Activated naive CD4-positive, alpha-beta T cell treated with Interleukin-2 at 50 U/mL for 16 hours (primary cell): ENCODE data around the gene E2F7.
"Not testable (repeated sequence)": the region's sequence is repeated elsewhere in the genome, so short reads cannot be mapped to it uniquely, and the experiment has no call there.

ENCODE experiments used
- DNase-seq: peaks from one replicate; pipeline ENCODE4 v3.0.0-alpha.2; 2020

E2F7 gene, protein sequence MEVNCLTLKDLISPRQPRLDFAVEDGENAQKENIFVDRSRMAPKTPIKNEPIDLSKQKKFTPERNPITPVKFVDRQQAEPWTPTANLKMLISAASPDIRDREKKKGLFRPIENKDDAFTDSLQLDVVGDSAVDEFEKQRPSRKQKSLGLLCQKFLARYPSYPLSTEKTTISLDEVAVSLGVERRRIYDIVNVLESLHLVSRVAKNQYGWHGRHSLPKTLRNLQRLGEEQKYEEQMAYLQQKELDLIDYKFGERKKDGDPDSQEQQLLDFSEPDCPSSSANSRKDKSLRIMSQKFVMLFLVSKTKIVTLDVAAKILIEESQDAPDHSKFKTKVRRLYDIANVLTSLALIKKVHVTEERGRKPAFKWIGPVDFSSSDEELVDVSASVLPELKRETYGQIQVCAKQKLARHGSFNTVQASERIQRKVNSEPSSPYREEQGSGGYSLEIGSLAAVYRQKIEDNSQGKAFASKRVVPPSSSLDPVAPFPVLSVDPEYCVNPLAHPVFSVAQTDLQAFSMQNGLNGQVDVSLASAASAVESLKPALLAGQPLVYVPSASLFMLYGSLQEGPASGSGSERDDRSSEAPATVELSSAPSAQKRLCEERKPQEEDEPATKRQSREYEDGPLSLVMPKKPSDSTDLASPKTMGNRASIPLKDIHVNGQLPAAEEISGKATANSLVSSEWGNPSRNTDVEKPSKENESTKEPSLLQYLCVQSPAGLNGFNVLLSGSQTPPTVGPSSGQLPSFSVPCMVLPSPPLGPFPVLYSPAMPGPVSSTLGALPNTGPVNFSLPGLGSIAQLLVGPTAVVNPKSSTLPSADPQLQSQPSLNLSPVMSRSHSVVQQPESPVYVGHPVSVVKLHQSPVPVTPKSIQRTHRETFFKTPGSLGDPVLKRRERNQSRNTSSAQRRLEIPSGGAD

DNA sequence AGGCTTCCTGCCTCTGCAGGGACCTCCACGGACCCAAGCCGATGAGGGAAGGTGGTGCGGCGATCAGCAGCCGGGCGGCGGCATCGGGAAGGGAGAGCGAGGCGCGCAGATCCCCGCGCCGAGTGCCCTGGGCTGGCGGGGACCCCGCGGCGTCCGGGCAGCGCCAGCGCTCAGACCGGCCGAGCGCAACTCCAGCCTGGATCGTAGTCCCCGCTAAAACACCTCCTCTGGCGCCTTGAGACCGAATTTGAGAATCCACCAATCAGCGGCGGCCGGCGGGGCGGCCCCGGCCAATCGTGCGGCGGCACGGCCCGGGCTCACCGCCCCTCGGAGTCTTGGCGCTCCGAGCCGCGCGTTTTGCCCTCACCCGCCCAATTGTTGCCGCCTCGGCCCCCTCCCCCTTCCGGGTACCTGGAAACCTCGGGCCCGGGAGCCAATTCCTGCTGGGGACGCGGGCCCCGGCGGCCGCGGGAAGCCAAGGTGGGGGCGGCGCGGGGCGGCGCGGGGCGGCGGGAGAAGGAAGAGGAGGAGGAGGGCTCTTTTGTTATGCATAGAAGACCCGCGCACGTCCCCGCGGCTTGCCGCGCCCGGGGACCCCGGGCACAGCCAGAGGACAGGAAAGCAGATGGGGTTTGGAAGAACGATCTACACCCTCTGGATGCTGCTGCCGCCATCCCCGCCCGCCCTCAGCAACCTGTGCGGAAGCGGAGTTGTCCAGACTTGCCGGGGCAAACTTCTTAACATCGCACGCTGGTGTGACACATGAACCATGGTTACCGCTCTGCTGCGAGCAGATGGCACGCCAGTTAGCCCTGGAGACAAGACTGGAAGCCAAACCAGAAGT is at the start of gene E2F7:
E2F7 (minus strand) TSS at position 209 of the 844 bp plus-strand sequence. CDS start 934 bp downstream, outside the sequence.
- peak; percentile 87 for DNase-seq

DNA sequence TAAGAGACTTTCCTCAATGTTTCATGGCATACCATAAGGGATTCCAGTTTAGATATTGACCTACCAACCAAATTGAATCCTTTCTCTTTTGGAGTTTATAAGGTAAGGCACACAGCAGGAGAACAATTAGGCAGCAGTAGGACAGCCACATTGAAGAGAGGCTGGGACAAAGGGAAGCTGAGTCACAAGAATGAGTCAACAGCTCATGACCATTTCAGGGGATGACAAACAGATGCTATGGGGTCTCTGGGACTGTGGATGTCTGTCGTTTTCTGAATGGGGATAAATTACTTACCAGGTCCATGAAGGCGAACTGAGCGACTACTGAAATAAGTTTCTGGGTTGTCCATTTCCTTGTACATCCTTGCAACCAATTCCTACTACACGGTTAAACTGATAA is 48.6 kb upstream of the E2F7 start:
- DNase-seq: no peak

DNA sequence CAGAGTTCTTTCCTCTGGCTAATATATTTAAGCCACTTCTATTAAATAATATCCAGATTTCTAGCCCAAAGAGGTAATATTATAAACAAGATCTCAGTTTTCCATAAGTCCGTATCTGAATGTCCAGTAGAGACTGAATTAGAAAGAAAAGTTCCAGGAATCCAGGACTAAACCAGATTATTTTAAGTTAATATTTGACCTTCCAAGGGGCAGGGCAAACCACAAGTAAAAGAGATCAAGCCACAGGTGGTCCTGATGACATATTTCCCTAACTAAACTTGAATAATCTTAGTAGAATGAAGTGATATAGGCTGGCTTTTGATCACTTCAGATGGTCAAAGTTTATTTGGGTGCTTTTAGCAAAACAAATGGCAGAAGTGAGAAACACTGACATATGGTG is 43.3 kb upstream of the E2F7 start:
- no peak for DNase-seq

DNA sequence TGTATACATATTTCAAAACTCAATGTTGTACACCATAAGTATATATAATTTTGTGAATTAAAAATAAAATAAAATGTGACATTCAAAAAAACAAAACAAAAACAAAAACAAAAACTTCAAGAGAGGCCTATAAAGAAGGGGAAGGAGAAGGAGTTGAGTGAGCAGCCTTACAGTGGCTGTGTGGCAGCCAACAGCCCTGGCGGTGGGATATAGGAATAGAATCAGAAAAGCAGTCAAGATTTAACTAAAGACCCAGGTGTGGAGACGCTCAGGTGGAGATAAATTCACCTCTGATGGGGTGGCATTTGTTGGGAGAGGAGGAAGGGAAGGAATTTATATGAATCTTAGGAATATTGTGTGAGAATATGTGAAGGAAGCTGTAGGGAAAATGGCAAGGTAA is 41.8 kb upstream of the E2F7 start:
- no peak for DNase-seq

DNA sequence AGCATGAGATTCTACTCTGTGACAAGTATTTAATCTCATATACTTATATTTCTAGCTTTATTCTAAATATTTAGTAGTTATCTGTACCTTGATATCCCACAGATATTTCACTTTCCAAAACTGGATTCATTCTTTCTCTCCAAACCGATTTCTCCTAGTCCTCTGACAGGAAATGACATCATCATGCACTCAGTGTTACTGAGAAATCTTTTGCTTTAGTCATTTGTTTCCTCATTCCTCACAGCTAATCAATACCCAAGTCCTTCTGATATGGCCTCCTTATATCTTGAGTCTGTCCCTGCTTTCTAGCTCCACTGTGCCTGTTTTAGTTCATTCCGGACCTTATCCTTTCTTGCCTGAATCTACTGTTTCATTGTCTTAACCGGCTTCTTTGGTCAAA is 39.4 kb upstream of the E2F7 start:
- no peak for DNase-seq

DNA sequence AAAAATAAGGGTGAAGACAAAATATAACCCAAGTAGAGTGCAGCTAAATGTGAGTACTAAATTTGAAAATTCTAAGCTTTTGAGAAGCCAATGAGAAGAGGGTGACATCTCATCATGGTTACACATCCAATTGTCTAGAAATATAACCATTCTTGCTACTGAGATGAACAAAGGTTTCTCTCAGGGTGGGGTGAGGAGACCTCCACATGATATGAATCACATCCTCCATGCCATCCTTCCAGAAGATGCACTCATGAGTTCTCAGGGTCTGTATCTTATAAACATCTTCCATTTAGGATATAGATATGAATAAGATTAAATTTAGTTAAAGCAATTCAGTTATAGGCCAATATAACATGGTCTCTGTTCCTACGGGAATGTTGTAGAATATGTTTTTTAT is 38.9 kb upstream of the E2F7 start:
- DNase-seq: no peak

DNA sequence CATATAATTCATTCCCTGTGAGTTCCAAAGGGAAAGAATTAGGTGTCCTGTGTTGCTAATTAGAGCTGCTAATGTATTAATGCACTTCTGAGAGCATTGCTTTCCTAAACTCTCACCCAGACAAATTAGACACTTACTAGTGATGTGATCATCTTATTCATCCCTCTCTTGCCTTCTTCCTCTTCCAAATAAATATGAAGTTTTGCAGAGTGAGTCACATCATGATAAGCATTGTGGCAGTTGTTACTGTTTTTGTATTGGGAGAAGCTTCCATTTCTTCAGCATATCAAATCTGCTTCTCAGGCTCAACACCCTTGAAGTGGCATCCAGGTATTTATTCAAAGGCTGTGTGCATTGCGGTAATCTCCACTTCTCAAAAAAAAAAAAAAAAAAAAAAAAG is 37.3 kb upstream of the E2F7 start:
- no peak for DNase-seq

DNA sequence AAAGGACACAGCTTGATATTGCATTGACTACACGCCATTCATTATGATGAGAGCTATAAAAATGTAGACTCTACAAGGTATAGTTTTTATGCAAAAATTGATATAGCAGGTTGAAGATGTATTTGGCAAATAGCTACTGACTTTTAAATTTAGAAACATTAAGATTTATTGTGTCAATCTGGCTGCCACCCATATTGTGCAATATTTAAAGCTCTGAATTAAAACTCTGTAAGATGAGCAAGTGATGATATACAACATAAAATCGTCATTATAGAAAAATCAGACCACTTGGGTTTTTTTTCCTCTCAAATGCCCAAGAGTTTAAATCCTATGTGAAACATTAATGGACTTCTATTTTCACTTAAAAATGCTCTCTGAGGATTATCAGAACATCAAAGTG is 36.8 kb upstream of the E2F7 start:
- DNase-seq: no peak

DNA sequence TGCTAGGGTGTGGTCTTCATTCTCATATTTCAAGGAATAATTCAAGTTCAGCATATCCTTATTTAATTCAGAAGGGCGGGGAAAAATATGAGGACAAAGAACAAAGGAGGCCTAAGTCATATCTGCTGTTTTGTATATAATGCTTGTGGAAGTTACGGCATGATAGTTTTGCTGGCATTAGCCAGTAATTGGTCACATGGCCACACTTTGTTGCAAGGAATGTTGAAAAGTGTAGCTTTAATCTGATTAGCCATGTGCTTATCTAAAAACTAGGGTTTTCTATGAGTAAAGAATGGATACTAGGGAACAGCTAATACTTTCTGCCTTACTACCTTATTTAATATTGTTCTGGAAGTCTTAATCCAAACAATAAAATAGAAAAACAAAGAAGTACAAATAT is 34.4 kb upstream of the E2F7 start:
- no peak for DNase-seq

DNA sequence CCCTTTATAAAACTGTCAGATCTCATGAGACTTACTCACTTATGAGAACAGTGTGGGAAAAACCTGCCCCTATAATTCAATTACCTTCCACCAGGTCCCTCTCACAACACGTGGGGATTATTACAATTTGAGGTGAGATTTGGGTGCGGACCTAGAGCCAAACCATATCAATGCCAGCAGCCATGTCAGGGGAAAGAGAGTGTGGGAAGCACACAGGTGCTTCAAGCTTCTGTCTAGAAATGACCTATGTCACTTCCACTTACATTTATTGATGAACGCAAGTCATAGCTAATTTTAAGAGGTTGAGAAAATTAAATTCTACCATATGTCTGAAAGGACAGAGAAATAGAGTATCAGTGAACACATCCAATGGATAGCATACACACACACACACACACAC is 32.5 kb upstream of the E2F7 start:
- DNase-seq: no peak

DNA sequence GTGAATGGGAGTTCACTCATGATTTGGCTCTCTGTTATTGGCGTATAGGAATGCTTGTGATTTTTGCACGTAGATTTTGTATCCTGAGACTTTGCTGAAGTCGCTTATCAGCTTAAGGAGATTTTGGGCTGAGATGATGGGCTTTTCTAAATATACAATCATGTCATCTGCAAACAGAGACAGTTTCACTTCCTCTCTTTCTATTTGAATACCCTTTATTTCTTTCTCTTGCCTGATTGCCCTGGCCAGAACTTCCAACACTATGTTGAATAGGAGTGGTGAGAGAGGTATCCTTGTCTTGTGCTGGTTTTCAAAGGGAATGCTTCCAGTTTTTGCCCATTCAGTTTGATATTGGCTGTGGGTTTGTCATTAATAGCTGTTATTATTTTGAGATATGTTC is 26.9 kb upstream of the E2F7 start:
- not testable (repeated sequence) for DNase-seq

DNA sequence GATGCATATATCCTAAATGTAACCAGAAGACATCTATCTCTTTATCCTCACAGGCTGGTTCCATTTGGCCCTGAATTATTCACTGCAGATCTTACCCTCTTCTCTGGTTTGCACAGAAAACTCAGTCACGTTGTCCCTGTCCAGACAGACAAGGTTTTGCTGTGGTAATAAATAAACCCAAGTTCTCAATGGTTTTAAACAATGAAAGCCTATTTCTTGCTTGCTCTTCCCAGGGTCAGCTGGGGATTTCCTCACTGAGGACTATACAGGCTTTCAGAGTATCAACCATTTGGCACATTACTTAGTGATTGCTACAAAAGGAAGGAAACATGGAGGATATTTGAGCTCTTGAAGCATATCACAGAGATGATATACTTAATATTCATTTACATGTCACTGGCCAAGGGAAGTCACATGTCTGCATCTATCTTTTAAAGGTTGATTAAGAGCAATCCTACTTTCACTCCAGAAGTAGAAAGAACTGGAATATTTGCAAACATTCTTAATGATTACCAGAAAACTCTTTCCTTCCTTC is 24.4 kb upstream of the E2F7 start:
- no peak for DNase-seq

DNA sequence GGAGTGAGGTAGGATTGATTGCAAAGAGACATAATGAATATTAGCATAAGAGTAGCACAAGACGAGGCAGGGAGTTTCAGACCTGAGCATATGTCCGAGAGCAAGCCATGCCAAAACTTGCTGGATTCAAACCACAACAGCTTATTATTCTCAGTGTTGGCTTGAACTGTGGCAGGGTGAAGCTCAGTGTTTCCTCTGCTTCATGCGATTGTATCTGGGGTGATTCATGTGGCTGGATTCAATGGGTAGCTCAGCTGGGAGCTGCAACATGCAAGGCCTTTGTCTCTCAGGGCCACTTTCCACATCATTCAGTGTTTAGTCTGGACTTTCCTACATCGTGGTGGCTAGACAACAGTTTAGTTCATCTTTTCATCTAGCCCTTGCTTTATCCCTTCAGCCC is 22.1 kb upstream of the E2F7 start:
- DNase-seq: no peak

DNA sequence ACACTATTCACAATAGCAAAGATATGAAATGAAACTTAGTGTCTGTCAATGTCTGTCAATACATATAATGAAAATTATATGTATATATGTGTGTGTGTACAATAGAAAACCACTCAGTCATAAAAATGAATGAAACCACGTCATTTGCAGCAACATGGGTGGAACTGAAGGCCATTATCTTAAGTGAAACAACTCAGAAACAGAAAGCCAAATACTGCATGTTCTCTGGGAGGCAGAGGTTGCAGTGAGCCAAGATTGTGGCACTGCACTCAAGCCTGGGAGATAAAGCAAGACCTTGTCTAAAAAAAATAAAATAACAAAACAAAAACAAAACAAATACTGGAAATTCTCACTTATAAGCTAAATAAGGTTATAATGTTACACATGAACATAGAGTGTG is 16.7 kb upstream of the E2F7 start:
- no peak for DNase-seq

DNA sequence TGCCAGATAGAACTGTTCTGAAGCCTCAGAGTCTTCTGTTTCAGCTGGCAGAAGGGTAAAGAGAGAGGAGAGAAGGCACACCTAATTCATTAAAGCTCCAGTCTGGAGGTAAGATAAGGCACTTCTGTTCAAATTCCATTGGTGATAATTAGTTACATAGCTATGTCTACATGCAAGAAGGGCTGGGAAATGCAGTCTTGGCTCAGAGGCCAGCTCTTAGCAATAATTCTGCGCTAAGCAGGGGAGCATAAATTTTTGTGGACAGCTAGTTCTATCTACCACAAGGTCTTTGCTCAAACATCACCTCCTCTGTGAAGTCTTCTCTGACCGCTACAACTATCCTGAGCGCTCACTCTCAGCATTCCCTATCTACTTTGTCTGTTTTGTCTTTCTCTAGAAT is 14.3 kb upstream of the E2F7 start:
- DNase-seq: no peak

DNA sequence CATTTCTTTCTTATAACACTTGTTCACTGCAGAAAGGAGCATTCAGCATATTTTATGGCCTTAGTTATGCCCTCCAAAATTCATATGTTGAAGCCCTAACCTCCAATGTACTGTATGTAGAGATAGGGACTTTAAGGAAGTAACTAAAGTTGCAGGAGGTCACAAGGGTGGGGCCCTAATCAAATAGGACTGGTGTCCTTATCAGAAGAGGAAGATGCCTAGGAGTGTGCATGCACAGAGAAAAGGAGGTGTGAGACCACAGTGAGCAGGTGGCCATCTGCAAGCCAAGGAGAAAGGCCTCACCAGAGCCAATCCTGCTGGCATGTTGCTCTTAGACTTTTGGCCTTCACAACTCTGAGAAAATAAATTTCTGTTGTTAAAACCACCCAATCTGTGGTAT is 12.9 kb upstream of the E2F7 start:
- DNase-seq: no peak

DNA sequence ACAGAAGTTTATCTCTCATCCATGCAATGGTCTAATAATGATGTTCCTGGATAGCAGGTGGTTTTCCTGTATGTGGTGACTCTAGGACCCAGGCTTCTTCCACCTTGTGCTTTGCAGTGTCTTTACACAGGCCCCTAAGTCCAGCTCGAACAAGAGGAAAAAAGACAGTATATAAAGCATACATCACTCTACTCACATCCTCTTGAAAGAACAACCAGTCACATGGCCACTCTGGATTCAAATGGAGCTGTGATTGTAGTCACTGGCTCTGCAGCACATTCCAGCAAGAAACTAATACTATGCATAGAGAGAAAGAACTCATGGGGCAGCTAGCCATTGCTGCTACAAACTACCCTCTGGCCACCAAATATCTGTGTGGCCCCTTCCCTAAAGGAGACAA is 11.5 kb upstream of the E2F7 start:
- DNase-seq: no peak

DNA sequence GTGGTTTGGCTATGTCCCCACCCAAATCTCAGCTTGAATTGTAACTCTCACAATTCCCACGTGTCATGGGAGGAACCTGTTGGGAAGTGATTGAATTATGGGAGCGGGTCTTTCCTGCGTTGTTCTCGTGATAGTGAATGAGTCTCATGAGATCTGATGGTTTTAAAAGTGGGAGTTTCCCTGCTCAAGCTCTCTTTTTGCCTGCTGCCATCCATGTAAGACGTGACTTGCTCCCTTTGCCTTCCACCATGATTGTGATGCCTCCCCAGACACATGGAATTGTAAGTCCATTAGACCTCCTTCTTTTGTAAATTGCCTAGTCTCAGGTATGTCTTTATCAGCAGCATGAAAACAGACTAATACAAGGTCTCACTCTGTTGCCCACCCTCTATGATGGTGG is 8.5 kb upstream of the E2F7 start:
- not testable (repeated sequence) for DNase-seq

DNA sequence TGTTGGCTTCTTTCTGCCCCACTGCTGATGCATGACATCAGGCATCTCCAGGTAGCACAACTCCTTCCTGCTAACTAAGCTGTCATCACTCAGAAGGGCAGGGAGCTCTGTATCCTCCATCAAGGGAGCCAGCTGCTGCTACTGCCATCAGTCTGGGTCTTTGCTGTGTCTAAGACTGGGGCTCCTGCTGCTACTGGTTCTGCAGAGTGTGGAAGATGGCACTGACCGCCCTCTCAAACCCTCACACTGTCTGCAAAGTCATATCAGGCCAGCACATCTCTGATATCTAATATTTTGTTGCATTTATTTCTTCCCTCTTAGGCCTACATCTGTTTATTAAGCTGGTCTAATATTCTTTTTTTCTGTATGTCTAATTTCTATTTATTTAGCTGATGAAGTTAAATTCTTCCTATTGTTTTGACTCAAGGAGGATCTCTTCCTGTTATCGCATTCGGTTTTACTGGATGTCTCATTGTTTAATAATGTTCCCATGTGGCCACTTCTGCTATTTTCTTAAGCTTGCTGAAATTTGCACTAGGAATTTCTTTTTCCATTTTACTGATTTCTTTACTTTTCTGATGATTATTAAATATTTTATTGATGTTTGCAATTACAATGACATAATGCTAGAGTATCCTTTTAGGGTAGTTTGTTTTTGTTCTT is 7.6 kb upstream of the E2F7 start:
- no peak for DNase-seq

DNA sequence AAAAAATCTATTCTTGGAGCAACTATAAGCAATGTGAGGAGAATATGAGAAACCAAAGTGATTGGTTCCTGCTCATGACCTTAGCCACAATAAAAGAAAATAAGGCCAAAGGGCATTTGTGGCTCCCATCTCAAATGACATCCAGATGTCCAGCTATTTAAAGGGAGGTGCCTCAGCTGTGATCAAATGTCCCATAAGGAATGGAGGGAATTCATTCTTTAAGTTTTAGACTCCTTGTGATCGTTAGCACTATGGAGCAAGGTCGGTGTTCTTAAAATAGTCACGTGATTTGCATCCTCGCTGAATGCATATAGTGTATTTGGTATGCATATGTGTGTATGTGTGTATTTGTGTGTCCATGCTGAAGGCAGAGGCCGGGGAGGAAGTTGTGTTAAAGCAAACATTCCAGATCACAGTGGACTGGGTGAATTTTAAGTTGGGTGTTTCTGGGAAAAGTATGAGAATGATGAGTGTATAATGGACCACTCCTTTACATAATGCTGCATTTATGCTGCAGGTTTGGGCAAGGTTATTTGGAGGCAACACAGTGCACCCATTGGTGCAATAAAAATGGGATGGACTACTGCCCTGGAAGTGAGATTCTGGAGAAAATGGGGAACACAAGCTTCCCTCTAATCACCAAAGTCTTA is 5.6 kb upstream of the E2F7 start:
- no peak for DNase-seq

DNA sequence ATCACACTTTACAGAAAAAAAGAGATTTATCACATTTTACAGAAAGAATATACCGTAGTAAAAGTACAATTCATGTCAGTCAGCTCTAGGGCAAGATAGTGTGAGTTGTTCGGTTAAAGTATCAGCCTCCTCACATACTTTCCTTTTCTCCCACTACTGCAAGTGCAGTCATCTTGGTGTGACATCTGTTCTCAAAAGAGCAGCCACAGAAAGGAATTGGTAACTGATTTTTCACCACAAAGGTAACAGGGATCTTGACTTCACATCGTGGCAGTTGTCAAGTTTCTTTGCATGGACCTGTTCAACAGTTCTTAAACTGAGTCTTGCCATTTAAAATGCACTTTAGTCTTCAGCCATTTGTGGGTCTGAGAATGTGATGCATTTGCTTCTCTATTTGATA is 5.0 kb upstream of the E2F7 start:
- no peak for DNase-seq

DNA sequence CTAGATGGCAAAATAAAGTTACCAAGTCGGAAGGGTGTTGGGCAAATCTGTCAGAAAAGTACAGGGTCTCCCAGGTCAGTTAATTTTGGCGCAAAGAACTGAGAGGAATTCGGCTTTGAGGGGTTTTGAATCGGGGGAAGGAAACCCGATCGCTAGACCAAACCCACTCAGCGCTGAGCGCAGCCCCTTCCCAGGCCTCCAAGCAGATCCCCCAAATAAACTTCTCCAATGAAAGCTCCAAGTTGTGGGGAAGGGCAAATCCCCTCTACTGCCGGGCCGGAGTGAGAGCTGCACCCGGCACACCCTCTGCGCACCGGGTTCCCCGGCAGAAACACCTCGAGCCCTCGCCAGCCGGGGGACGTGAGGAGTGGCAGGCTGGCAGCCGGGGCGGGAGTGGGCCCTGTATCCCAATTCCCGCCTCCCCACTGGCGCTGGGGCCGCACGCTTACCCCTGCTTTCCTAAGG is 441 bp downstream of the E2F7 start:
- peak; percentile 30 for DNase-seq
